PC-9 (cell line): ENCODE results near the gene OCSTAMP. TPM values are rescaled to one million over a fixed set of nuclear protein-coding genes. Genes with fewer than 3 reads are reported as not detected.

Experiments used
- BruUV-seq: library from RNA; stranded (reverse); fragments of 400-500 nt; replicated peaks from 2 replicates; lab custom pipeline; 2021; lab: Mats Ljungman, UMichigan
- CTCF ChIA-PET: fragments of 300-600 bp; sonication (Branson Sonifier 250); formaldehyde crosslinking; loops from one replicate; lab custom pipeline; 2022; ENCODE audit warnings: antibody characterized with exemption; lab: Charles Lee
- POLR2A ChIA-PET: fragments of 300-600 bp; sonication (Branson Sonifier 250); formaldehyde crosslinking; loops from one replicate; lab custom pipeline; 2022; ENCODE audit warnings: antibody characterized with exemption; ENCODE audit not compliant: unreplicated experiment; lab: Charles Lee
- DNase-seq, 2 experiments: peaks; one replicate each; pipeline versions ENCODE4 v3.0.0 to v3.0.0-alpha.2; 2015 to 2022; ENCODE audit warnings: mixed read lengths in 1 of 2
- H2AFZ ChIP-seq: fragments of 200-600 bp; sonication (generic); 2 replicates; pipeline ENCODE4 v1.8.1; 2017; ENCODE audit warnings: antibody characterized with exemption
- H3F3A ChIP-seq: fragments of 200-600 bp; sonication (generic); 2 replicates; pipeline ENCODE4 v1.8.1; 2017; ENCODE audit warnings: antibody characterized with exemption, mild to moderate bottlenecking, low read depth; ENCODE audit not compliant: insufficient read depth
- H3K27ac ChIP-seq: fragments of 200-600 bp; sonication (generic); 2 replicates; pipeline ENCODE4 v1.6.1; 2016; ENCODE audit warnings: mixed run types
- H3K27me3 ChIP-seq: fragments of 200-600 bp; sonication (generic); 2 replicates; pipeline ENCODE4 v1.6.1; 2016; ENCODE audit warnings: low read depth, mixed run types; ENCODE audit not compliant: insufficient read depth
- H3K36me3 ChIP-seq: fragments of 200-600 bp; sonication (generic); 2 replicates; pipeline ENCODE4 v1.6.1; 2016; ENCODE audit warnings: low read depth, mixed run types
- H3K4me1 ChIP-seq: fragments of 200-600 bp; sonication (generic); replicated peaks from 2 replicates; pipeline ENCODE4 v1.6.1; 2016; ENCODE audit warnings: mixed run types; ENCODE audit not compliant: insufficient read depth
- H3K4me2 ChIP-seq: fragments of 200-600 bp; sonication (generic); 2 replicates; pipeline ENCODE4 v1.6.1; 2017; ENCODE audit warnings: mixed run types
- H3K4me3 ChIP-seq: fragments of 200-600 bp; sonication (generic); 2 replicates; pipeline ENCODE4 v1.6.1; 2016; ENCODE audit warnings: mixed run types
- H3K79me2 ChIP-seq: fragments of 200-600 bp; sonication (generic); 2 replicates; pipeline ENCODE4 v1.6.1; 2017; ENCODE audit warnings: low read depth, mixed run types
- H3K9me2 ChIP-seq: fragments of 200-600 bp; sonication (generic); 2 replicates; pipeline ENCODE4 v1.8.1; 2017; ENCODE audit warnings: mild to moderate bottlenecking; ENCODE audit not compliant: insufficient read depth
- H3K9me3 ChIP-seq: fragments of 200-600 bp; sonication (generic); 2 replicates; pipeline ENCODE4 v1.8.1; 2016; ENCODE audit warnings: low read depth; ENCODE audit not compliant: insufficient read depth
- H4K20me1 ChIP-seq: fragments of 200-600 bp; sonication (generic); 2 replicates; pipeline ENCODE4 v1.8.1; 2017; ENCODE audit not compliant: insufficient read depth
- CTCF ChIP-seq: fragments of 200-600 bp; sonication (generic); conservative IDR thresholded peaks from 2 replicates; pipeline ENCODE4 v1.6.1; 2017; ENCODE audit warnings: mixed run types, antibody characterized with exemption, mild to moderate bottlenecking, moderate library complexity
- EZH2 ChIP-seq: fragments of 200-600 bp; sonication (generic); IDR thresholded peaks from 2 replicates; pipeline ENCODE4 v1.8.0; 2017; ENCODE audit warnings: antibody characterized with exemption, low read depth
- intact Hi-C: fragments of 100-400 bp; cut with micrococcal nuclease; formaldehyde crosslinking; loops from one replicate; pipeline ENCODE4 v1.10.0; 2022; ENCODE audit not compliant: unreplicated experiment
- total RNA-seq: library from RNA; stranded (reverse); gene quantifications from 2 replicates; pipeline ENCODE4 v1.2.3, GENCODE V29; 2021

The OCSTAMP gene
- total RNA-seq, 1 experiment from 2014 or later = not detected

- Histone ChIP-seq H3K79me2 (no peaks in the 10 kb centered on the region), H2AFZ (no peak overlapping the region), H3K36me3 (no peaks in the 10 kb centered on the region), H3K4me2 (no peak overlapping the region), H3K27ac (no peak overlapping the region), H3K9me2 (no peaks in the 10 kb centered on the region), H4K20me1 (no peaks in the 10 kb centered on the region), H3K9me3 (no peaks in the 10 kb centered on the region), H3K4me1 (no peaks in the 10 kb centered on the region), H3F3A (no peaks in the 10 kb centered on the region), H3K27me3 (peaks cover 85% of the 10 kb centered on the region), H3K4me3 (no peak overlapping the region)
- POLR2A ChIA-PET = no interaction called here
- TF ChIP-seq EZH2 (no peak), CTCF (no peak)
- intact Hi-C loops = no loop called here
- no peak for DNase-seq
- CTCF ChIA-PET = no interaction called here
- no TSS peak for BruUV-seq
Measured at GRCh38 chr20:46544576-46544975, 5.9 kb downstream of the OCSTAMP start.

GRCh38 chr20:46543959-46544358, 6.5 kb downstream of the OCSTAMP start:
- Histone ChIP-seq H3K4me2 (no peak overlapping the region), H3K79me2 (no peaks in the 10 kb centered on the region), H3K36me3 (no peaks in the 10 kb centered on the region), H3K4me1 (no peaks in the 10 kb centered on the region), H3K27ac (no peak overlapping the region), H3K4me3 (no peak overlapping the region), H3F3A (no peaks in the 10 kb centered on the region), H3K9me2 (no peaks in the 10 kb centered on the region), H3K27me3 (peaks cover 85% of the 10 kb centered on the region), H4K20me1 (no peaks in the 10 kb centered on the region), H2AFZ (no peak overlapping the region), H3K9me3 (no peaks in the 10 kb centered on the region)
- CTCF ChIA-PET = no interaction called here
- no TSS peak for BruUV-seq
- POLR2A ChIA-PET = no interaction called here
- TF ChIP-seq EZH2 (no peak), CTCF (no peak)
- no peak for DNase-seq
- intact Hi-C loops = no loop called here

- ChIA-PET POLR2A (no interaction called here), CTCF (no interaction called here)
- Histone ChIP-seq H4K20me1 (no peaks in the 10 kb centered on the region), H3K4me2 (no peak overlapping the region), H2AFZ (no peak overlapping the region), H3K9me2 (no peaks in the 10 kb centered on the region), H3K27me3 (peaks cover 85% of the 10 kb centered on the region), H3F3A (no peaks in the 10 kb centered on the region), H3K79me2 (no peaks in the 10 kb centered on the region), H3K27ac (no peak overlapping the region), H3K36me3 (no peaks in the 10 kb centered on the region), H3K4me1 (no peaks in the 10 kb centered on the region), H3K9me3 (no peaks in the 10 kb centered on the region), H3K4me3 (no peak overlapping the region)
- TF ChIP-seq EZH2 = no peak
- no peak for TF ChIP-seq CTCF
- BruUV-seq = no TSS peak
- DNase-seq = no peak
- intact Hi-C loops = no loop called here
Measured at GRCh38 chr20:46543033-46543432, 7.4 kb downstream of the OCSTAMP start.
